HCT116 (cell line): ENCODE data around the gene PIP4K2A. TPM values are rescaled to one million over a fixed set of nuclear protein-coding genes. Genes with fewer than 3 reads are reported as not detected.

Experiments
- ATAC-seq: fragments of 200-7000 bp; cut with Tn5 transposase; 2 replicates; pipeline ENCODE4 v1.9.1; 2020; ENCODE audit warnings: mild to moderate bottlenecking, moderate library complexity
- BruUV-seq: library from RNA; stranded (reverse); fragments of 400-500 nt; replicated peaks from 2 replicates; lab custom pipeline; 2021; lab: Mats Ljungman, UMichigan
- CTCF ChIA-PET: fragments of 300-600 bp; sonication (Branson Sonifier 250); formaldehyde crosslinking; loops from one replicate; lab custom pipeline; 2021; ENCODE audit warnings: antibody characterized with exemption; lab: Charles Lee
- POLR2A ChIA-PET: fragments of 300-600, 350-600 bp; sonication (Branson Sonifier 250); formaldehyde crosslinking; loops from one replicate; lab custom pipeline; 2021; ENCODE audit warnings: antibody characterized with exemption; lab: Charles Lee
- RAD21 ChIA-PET, 2 experiments: fragments of 300-600 bp; sonication (Branson Sonifier 250); formaldehyde crosslinking; loops; one replicate each; lab custom pipeline; 2023; ENCODE audit warnings: low total read pairs in 2 of 2; ENCODE audit not compliant: uncharacterized antibody in 2 of 2, unreplicated experiment in 2 of 2, low non-redundant PET in 1 of 2; lab: Charles Lee
- DNase-seq: peaks from one replicate; pipeline ENCODE4 v3.0.0-alpha.2; 2010; ENCODE audit warnings: low read depth, low spot score
- H2AFZ ChIP-seq: fragments of 200-600 bp; shearing (Covaris generic), sonication (generic); 2 replicates; pipeline ENCODE4 v1.6.1; 2017; ENCODE audit warnings: low read depth, mixed run types, mixed read lengths, antibody characterized with exemption, low read length; ENCODE audit not compliant: poor library complexity, severe bottlenecking
- H3K27ac ChIP-seq: 2 replicates; pipeline ENCODE4 v1.5.1; 2012; ENCODE audit warnings: low read depth, low read length
- H3K27me3 ChIP-seq: fragments of 200-600 bp; sonication (generic); 2 replicates; pipeline ENCODE4 v1.6.1; 2016; ENCODE audit warnings: mixed run types, low read length, mixed read lengths; ENCODE audit not compliant: insufficient read depth
- H3K36me3 ChIP-seq, 2 experiments: fragments of 200-500 bp in 1 of 2; fragments of 200-600 bp in 1 of 2; sonication (Bioruptor generic) in 1 of 2; sonication (generic) in 1 of 2; 2 replicates each; pipeline versions ENCODE4 v1.5.1 to v1.6.1; 2014 to 2016; ENCODE audit warnings: low read length in 2 of 2, inconsistent platforms in 1 of 2, mixed read lengths in 1 of 2, mixed run types in 1 of 2; ENCODE audit not compliant: insufficient read depth in 2 of 2, control insufficient read depth in 1 of 2
- H3K4me1 ChIP-seq, 2 experiments: fragments of 200-600 bp in 1 of 2; sonication (generic) in 1 of 2; 2 replicates each; pipeline versions ENCODE4 v1.5.1 to v1.6.1; 2012 to 2017; ENCODE audit warnings: low read length in 2 of 2, inconsistent platforms in 1 of 2, mild to moderate bottlenecking in 1 of 2, mixed read lengths in 1 of 2, mixed run types in 1 of 2, moderate library complexity in 1 of 2; ENCODE audit not compliant: insufficient read depth in 2 of 2, control insufficient read depth in 1 of 2
- H3K4me2 ChIP-seq: fragments of 200-600 bp; sonication (generic); 2 replicates; pipeline ENCODE4 v1.6.1; 2017; ENCODE audit warnings: mixed run types, low read length, mixed read lengths
- H3K4me3 ChIP-seq, 2 experiments: fragments of 200-600 bp in 1 of 2; sonication (generic) in 1 of 2; replicated peaks in 1 of 2; 2 replicates each; pipeline ENCODE4 v1.5.1; 2011 to 2016; ENCODE audit warnings: low read length in 2 of 2, control low read depth in 1 of 2, low read depth in 1 of 2, mild to moderate bottlenecking in 1 of 2, mixed read lengths in 1 of 2, mixed run types in 1 of 2
- H3K79me2 ChIP-seq: fragments of 200-600 bp; sonication (generic); 2 replicates; pipeline ENCODE4 v1.6.1; 2017; ENCODE audit warnings: mild to moderate bottlenecking, mixed run types, low read length, moderate library complexity, mixed read lengths; ENCODE audit not compliant: insufficient read depth
- H3K9ac ChIP-seq: fragments of 200-600 bp; sonication (generic); 2 replicates; pipeline ENCODE4 v1.6.1; 2016; ENCODE audit warnings: low read length, mixed read lengths
- H3K9me2 ChIP-seq: fragments of 200-600 bp; sonication (generic), shearing (Covaris generic); 2 replicates; pipeline ENCODE4 v1.6.1; 2017; ENCODE audit warnings: mixed run types, mild to moderate bottlenecking, moderate library complexity; ENCODE audit not compliant: insufficient read depth
- H3K9me3 ChIP-seq, 2 experiments: fragments of 200-500 bp in 1 of 2; fragments of 200-600 bp in 1 of 2; sonication (Bioruptor generic) in 1 of 2; sonication (generic) in 1 of 2; 2 replicates each; pipeline ENCODE4 v1.6.1; 2014 to 2017; ENCODE audit warnings: low read length in 2 of 2, mixed read lengths in 2 of 2, inconsistent platforms in 1 of 2, low read depth in 1 of 2, mild to moderate bottlenecking in 1 of 2, mixed run types in 1 of 2, moderate library complexity in 1 of 2; ENCODE audit not compliant: control insufficient read depth in 1 of 2, insufficient read depth in 1 of 2
- H4K20me1 ChIP-seq: fragments of 200-600 bp; sonication (generic), shearing (Covaris generic); 2 replicates; pipeline ENCODE4 v1.6.1; 2017; ENCODE audit warnings: mixed run types, mild to moderate bottlenecking, moderate library complexity; ENCODE audit not compliant: insufficient read depth
- CEBPB ChIP-seq: IDR thresholded peaks from 2 replicates; pipeline ENCODE4 v1.6.1; 2012; ENCODE audit warnings: low read depth
- ELF1 ChIP-seq: IDR thresholded peaks from 2 replicates; pipeline ENCODE4 v1.6.1; 2012; ENCODE audit warnings: low read depth, borderline replicate concordance
- EZH2 ChIP-seq: fragments of 200-600 bp; sonication (generic); IDR thresholded peaks from 2 replicates; pipeline ENCODE4 v1.6.1; 2017; ENCODE audit warnings: antibody characterized with exemption, mixed run types
- FOSL1 ChIP-seq: IDR thresholded peaks from 2 replicates; pipeline ENCODE4 v1.6.1; 2012; ENCODE audit warnings: low read depth
- JUND ChIP-seq: IDR thresholded peaks from 2 replicates; pipeline ENCODE4 v1.6.1; 2012
- SP1 ChIP-seq: IDR thresholded peaks from 2 replicates; pipeline ENCODE4 v1.6.1; 2012; ENCODE audit warnings: low read depth
- SRF ChIP-seq: IDR thresholded peaks from 2 replicates; pipeline ENCODE4 v1.6.1; 2012; ENCODE audit warnings: low read depth
- YY1 ChIP-seq: IDR thresholded peaks from 2 replicates; pipeline ENCODE4 v1.6.1; 2011; ENCODE audit warnings: low read length, low read depth, moderate library complexity, mild to moderate bottlenecking; ENCODE audit not compliant: insufficient replicate concordance; ENCODE audit errors: extremely low read depth
- ZFX ChIP-seq: fragments of 450-650 bp; IDR thresholded peaks from 2 replicates; pipeline ENCODE4 v1.6.1; 2017
- intact Hi-C: fragments of 100-400 bp; cut with micrococcal nuclease; formaldehyde crosslinking; loops from 2 replicates; pipeline ENCODE4 v1.10.0; 2022
- total RNA-seq: library from RNA; stranded (reverse); gene quantifications from one replicate; pipeline ENCODE4 v1.2.1, GENCODE V29; 2021; ENCODE audit not compliant: unreplicated experiment
- TF ChIP-seq, protein P1 (sequence below): IDR thresholded peaks from 2 replicates; pipeline ENCODE4 v1.6.1; 2012; ENCODE audit warnings: low read depth
- TF ChIP-seq, protein P2 (sequence below): IDR thresholded peaks from 2 replicates; pipeline ENCODE4 v1.6.1; 2012

PIP4K2A gene
- total RNA-seq, 1 experiment from 2014 or later = 41.9 TPM

DNA sequence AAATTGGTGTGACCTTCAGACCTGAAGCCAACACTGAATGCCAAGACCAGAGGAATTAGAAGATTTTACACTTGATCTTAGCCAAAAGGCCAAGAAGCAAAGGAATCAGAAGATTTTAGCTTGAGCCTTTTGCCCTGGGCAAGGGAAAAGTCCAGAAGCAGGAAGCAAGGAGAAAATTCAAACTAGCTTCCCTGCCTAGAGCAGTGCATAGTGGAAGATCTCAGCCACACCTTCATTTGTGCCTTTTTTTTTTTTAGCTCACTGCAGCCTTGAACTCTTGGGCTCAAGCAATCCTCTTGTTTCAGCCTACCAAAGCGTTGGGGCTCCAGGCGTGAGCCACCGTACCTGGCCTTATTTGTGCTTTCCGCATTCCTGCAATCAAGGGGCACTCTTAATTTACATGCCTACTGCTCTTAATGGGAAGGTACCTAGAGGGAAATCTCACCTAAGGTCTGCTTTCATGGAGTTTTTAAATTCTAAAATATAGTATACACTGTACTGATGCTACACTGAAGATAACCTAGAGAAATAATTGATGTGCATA is 8.3 kb upstream of the PIP4K2A start:
- POLR2A ChIA-PET = no interaction called here
- intact Hi-C loops = no loop called here
- Histone ChIP-seq H3K27ac (no peak overlapping the region), H3K4me2 (no peak overlapping the region), H3K9me2 (no peaks in the 10 kb centered on the region), H3K4me3 (no peak overlapping the region), H3K27me3 (no peaks in the 10 kb centered on the region), H3K79me2 (no peaks in the 10 kb centered on the region), H3K9me3 (no peaks in the 10 kb centered on the region), H2AFZ (no peak overlapping the region), H3K9ac (no peak overlapping the region), H3K36me3 (no peaks in the 10 kb centered on the region), H4K20me1 (no peaks in the 10 kb centered on the region), H3K4me1 (no peaks in the 10 kb centered on the region)
- CTCF ChIA-PET = no interaction called here
- BruUV-seq = no TSS peak
- TF ChIP-seq SRF (no peak), YY1 (no peak), ZFX (no peak), ELF1 (no peak), FOSL1 (no peak), CEBPB (no peak), EZH2 (no peak), SP1 (no peak), JUND (no peak)
- TF ChIP-seq, protein P1, sequence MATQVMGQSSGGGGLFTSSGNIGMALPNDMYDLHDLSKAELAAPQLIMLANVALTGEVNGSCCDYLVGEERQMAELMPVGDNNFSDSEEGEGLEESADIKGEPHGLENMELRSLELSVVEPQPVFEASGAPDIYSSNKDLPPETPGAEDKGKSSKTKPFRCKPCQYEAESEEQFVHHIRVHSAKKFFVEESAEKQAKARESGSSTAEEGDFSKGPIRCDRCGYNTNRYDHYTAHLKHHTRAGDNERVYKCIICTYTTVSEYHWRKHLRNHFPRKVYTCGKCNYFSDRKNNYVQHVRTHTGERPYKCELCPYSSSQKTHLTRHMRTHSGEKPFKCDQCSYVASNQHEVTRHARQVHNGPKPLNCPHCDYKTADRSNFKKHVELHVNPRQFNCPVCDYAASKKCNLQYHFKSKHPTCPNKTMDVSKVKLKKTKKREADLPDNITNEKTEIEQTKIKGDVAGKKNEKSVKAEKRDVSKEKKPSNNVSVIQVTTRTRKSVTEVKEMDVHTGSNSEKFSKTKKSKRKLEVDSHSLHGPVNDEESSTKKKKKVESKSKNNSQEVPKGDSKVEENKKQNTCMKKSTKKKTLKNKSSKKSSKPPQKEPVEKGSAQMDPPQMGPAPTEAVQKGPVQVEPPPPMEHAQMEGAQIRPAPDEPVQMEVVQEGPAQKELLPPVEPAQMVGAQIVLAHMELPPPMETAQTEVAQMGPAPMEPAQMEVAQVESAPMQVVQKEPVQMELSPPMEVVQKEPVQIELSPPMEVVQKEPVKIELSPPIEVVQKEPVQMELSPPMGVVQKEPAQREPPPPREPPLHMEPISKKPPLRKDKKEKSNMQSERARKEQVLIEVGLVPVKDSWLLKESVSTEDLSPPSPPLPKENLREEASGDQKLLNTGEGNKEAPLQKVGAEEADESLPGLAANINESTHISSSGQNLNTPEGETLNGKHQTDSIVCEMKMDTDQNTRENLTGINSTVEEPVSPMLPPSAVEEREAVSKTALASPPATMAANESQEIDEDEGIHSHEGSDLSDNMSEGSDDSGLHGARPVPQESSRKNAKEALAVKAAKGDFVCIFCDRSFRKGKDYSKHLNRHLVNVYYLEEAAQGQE = no peak
- TF ChIP-seq, protein P2, sequence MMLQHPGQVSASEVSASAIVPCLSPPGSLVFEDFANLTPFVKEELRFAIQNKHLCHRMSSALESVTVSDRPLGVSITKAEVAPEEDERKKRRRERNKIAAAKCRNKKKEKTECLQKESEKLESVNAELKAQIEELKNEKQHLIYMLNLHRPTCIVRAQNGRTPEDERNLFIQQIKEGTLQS = no peak
- ATAC-seq (no peak), DNase-seq (no peak)
- RAD21 ChIA-PET = no interaction called here
